ENCODE data around the gene CCDC175.

DNA sequence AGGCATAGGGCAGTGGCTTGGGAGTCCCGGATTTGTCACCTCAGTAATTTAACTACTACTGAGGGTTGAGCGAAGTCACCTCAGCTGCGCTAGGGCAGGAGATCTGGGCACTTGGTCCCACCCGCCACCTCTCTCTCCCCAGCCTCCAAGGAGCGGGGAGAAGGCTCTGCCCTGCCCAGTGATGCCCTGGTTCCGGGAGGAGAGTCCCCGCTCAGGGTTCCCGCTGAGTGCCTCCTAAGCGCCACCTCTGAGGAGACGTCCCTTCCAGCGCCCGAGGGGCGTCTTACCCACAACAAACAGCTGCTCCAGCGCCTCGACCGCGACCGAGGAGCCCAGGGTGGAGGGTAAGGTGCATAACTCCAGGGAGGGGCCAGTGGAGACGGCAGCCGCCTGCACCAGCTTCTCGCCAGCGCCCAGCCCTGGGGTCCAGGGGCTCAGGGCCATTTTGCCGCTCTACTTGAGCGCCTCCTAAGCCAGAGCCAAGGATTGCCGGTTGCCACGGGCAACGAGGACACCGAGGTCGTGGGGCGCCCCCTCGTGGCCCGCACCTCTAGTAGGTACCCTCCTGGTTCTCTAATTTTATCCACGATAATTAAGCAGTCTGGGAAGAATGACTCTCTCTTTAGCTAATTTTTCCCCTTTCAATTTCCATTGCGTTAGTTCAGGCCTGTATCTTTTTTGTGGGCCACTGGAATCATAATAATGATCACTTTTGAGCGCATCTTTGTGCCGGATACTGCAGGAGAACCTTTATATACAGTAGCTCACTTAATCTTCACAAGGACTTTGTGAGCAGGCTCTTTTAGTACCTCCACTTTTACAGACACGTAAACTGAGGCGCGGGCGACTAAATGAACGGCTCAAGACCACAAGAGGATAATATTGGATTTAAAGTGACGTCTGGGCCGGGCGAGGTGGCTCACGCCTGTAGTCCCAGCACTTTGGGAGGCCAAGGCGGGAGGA lies at the start of gene CCDC175:
- peak; percentile 45 to 65 (median 59) for TF ChIP-seq CTCF (IDR thresholded peaks at IDR 0.05)
- TF ChIP-seq POLR2A (IDR thresholded peaks at IDR 0.05; ENCODE audit: low read depth), result no peak
- TF ChIP-seq POLR2AphosphoS5 (IDR thresholded peaks at IDR 0.05), result no peak

All from esophagus muscularis mucosa (tissue), 3 donors.